HG02588 (cell line): Measurements from ENCODE around the gene PRAMEF18.
"Not testable (repeated sequence)": the region's sequence is repeated elsewhere in the genome, so short reads cannot be mapped to it uniquely, and the experiment has no call there.

ENCODE experiments used
- ATAC-seq: cut with Tn5 transposase; IDR thresholded peaks from one replicate; pipeline ENCODE4 v1.9.1; 2021; ENCODE audit warnings: mild to moderate bottlenecking, moderate library complexity; ENCODE audit not compliant: unreplicated experiment

The PRAMEF18 gene

GRCh38 chr1:13208712-13209111, 17.2 kb downstream of the PRAMEF18 start:
- ATAC-seq, result not testable (repeated sequence)

GRCh38 chr1:13201309-13201708, 24.6 kb downstream of the PRAMEF18 start, which contains the start of gene PRAMEF13:
TSS of gene PRAMEF13 (minus strand) at chr1:13201409. CDS start at chr1:13199589, 1,820 bp downstream.
- ATAC-seq, result not testable (repeated sequence)
